DMS53 (cell line): ENCODE data around the gene FLOT1.
"Not testable (repeated sequence)": the region's sequence is repeated elsewhere in the genome, so short reads cannot be mapped to it uniquely, and the experiment has no call there.

ENCODE experiments used
- DNase-seq: peaks from one replicate; lab custom pipeline; 2025; lab: John Stamatoyannopoulos, UW

Gene FLOT1

GRCh38 chr6:30747300-30747687 lies 4.8 kb upstream of the FLOT1 start:
- DNase-seq, result no peak

GRCh38 chr6:30744054-30744805 lies 1.7 kb upstream of the FLOT1 start, which contains the start of gene IER3:
Gene IER3, minus strand, starts transcription at chr6:30744547. Its CDS starts 29 bp downstream, at chr6:30744518.
- DNase-seq, result peak; percentile 92

DNA sequence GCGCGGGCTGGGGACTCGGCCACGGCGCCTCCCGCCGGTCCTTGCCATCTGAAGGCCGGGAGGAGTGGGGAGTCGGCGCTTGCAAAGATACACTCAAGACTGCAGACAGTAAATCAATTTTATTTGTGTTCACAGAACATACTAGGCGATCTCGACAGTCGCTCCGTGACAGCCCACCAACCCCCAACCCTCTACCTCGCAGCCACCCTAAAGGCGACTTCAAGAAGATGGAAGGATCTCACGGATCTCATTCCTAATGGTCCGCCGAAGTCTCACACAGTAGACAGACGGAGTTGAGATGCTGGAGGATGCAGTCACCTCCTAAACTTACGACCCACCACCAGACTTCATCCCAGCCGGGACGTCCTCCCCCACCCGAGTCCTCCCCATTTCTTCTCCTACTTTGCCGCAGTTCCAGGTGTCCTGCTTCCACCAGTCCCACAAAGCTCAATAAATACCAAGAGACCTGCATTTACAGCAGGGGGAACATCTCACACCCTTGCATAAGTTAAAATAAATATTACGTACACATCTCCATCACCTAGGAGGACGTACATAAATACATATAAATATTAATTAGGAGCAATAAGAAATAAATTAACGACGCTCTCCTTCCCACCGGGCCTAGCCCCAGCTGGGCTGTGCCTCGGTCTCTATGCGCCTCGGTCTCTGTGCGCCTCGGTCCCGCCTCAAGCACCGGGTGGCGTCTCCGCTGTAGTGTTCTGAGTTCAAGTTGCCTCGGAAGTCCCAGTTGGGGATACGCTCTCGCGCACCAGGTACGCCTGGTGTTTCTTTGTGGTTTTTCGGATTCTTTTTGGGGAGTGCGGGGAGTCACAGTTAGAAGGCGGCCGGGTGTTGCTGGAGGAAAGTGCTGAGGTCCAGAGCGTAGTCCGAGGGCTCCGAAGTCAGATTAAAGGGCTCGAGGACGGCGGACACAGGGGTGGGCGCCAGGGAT lies 889 bp upstream of the FLOT1 start:
- DNase-seq, result peak; percentile 70

GRCh38 chr6:30741789-30742315 lies 635 bp downstream of the FLOT1 start:
- DNase-seq, result no peak

DNA sequence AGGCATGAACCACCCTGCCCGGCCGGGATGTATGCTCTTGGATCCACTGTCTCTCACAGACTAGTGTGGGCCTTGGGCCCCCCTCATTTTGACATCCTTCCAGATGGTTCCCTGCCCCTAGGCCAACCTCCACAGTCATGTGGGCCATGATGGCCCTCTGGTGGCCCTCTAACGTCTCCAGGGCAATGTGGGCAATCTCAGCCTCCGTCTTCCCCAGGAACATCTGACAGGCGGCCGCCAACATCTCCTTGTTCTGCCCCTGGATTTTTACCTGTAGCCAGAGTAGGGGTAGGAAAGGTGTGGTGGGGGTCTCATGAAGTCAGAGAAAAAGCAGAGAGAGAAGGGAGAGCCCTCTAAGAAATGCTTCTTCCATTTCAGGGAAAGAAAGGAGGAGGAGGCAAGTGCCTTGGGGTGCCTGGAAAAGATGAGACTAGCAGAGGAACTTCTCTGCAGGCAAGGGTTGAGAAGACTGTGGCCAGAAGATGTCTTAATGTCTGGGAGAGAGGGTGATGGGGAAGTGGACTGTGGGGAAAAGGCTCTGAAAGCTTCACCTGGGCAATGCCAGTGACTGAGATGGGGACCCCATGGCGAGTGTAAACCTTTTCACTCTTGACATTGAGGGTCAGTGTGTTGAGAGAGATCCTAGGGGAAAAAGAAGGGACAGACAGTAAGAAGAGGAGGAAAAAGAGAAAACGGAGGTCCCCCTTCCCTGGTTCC lies 1.3 kb downstream of the FLOT1 start:
- DNase-seq, result no peak

GRCh38 chr6:30740540-30740870 lies 2.0 kb downstream of the FLOT1 start:
- DNase-seq, result no peak

DNA sequence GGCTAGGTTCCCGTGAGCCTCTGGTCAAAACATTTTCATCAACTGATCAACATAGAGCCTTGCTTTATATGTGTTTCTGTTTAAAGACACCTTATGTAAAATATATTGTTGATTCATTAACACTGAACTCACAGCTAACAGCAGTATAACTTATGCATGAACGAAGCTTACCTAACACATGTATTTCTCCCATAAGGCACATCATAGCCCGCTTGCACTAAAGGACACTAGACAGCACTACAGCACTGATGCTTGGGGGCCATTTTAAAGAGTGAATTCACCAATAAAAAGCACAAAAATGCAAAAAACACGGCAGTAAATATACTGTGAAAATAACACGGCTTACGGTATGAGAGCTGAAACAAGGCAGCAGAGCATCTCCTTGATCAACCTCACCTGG lies 4.0 kb downstream of the FLOT1 start:
- no peak for DNase-seq

DNA sequence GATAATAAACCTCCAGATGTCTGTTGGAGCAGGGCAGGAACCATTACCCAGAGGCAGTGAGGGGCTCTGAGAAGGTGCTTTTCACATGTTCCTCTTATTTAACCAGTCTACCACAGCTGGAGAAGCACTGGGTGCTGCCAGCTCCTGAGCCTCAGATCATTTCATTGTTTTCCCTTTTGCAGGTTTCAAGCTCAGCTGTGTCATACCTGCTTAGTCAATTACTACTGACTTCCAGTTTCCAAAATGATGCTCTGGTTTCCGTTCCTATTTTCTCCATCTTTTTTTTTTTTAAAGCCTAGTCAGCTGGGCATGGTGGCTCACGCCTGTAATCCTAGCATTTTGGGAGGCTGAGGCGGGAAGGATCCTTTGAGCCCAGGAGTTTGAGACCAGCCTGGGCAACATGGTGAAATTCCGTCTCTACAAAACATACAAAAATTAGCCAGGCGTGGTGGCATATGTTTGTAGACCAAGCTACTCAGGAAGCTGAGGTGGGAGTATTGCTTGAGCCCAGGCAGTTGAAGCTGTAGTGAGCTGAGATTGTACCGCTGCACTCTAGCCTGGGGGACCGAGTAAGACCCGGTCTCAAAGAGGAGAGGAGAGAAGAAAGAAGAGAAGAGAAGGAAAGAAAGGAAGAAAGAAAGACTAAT lies 6.7 kb downstream of the FLOT1 start:
- no peak for DNase-seq

DNA sequence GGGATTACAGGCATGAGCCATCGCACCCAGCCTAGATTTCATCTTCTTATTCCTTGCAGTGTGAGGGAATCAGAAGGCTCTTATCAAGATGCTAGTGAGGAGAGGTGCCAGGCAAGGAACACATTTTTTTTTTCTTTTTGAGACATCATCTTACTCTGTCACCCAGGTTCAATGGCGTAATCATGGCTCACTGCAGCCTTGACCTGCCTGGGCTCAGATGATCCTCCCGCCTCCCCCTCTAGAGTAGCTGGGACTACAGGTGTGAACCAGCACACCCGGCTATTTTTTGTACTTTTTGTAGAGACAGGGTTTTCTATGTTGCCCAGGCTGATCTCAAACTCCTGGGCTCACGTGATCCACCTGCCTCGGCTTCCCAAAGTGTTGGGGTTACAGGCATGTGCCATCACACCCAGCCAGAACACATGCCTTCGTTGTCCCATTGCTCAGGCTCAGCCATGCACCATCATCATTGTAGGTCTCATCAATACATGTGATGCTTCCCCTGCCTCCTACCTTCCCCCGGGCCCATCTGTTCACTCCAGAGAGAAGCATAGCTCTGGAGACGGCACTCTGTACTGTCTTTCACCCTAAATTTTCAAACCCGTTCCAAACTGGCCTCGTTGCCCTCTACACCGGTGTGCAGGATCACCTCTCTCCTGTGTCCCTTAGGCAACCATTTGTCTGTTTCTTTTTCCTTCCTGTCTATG lies 10.1 kb downstream of the FLOT1 start:
- no peak for DNase-seq

- DNase-seq, result peak; percentile 97
These were observed 11.7 kb downstream of the FLOT1 start for GRCh38 chr6:30730601-30731435.

GRCh38 chr6:30727920-30728553 lies 14.4 kb downstream of the FLOT1 start:
- peak; percentile 31 for DNase-seq

DNA sequence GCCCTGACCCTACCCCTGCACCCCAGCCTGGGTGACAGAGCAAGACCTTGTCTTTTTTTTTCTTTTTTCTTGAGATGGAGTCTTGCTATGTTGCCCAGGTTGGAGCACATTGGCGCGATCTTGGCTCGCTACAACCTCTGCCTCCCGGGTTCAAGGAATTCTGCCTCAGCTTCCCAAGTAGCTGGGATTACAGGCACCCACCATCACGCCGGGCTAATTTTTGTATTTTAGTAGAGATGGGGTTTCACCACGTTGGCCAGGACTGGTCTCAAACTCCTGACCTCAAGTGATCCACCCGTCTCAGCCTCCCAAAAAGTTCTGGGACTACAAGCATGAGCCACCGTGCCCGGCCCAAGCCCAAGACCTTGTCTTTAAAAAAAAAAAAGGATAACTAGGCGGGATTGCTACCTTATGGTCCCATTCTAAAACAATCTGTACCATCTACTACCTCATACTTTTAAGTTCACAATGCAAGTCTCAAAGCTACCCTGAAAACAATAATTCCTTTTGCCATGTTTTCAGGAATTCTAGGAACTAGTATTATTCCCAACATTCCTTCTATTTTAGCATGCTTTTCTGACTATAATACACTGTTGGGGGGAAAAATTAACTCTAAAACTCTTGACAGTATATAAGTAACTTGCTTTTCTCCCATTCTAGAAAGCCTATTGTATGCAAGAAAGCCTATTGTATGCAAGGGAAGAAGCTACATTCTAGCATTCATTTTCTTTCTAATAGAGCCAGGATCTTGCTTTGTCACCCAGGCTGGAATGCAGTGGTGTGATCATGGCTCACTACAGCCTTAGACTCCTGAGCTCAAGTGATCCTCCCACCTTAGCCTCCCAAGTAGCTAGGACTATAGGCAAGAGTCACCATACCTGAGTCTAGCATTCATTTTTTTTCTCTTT lies 15.7 kb downstream of the FLOT1 start:
- no peak for DNase-seq

- peak; percentile 61 for DNase-seq
These were observed 16.6 kb downstream of the FLOT1 start for GRCh38 chr6:30725713-30726505.

DNA sequence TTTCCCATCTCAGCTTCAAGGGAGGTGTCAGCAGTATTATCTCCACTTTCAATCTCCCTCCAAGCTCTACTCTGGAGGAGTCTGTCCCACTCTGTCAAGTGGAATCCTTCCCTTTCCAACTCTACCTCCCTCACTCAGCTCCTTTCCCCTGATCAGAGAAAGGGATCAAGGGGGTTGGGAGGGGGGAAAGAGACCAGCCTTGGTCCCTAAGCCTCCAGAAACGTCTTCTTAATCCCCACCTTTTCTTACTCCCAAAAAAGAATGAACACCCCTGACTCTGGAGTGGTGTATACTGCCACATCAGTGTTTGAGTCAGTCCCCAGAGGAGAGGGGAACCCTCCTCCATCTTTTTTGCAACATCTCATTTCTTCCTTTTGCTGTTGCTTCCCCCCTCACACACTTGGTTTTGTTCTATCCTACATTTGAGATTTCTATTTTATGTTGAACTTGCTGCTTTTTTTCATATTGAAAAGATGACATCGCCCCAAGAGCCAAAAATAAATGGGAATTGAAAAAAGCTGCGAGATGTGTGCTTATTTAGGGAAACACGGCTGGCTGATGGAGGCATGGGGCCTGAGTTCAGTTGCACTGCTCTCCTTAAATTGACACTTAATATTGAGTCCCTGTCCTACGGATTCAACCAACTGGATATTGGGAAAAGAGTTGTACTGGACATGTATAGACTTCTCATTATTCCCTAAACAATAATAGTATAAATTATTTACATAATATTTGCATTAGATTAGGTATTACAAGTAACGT lies 17.4 kb downstream of the FLOT1 start:
- DNase-seq, result peak; percentile 47

DNA sequence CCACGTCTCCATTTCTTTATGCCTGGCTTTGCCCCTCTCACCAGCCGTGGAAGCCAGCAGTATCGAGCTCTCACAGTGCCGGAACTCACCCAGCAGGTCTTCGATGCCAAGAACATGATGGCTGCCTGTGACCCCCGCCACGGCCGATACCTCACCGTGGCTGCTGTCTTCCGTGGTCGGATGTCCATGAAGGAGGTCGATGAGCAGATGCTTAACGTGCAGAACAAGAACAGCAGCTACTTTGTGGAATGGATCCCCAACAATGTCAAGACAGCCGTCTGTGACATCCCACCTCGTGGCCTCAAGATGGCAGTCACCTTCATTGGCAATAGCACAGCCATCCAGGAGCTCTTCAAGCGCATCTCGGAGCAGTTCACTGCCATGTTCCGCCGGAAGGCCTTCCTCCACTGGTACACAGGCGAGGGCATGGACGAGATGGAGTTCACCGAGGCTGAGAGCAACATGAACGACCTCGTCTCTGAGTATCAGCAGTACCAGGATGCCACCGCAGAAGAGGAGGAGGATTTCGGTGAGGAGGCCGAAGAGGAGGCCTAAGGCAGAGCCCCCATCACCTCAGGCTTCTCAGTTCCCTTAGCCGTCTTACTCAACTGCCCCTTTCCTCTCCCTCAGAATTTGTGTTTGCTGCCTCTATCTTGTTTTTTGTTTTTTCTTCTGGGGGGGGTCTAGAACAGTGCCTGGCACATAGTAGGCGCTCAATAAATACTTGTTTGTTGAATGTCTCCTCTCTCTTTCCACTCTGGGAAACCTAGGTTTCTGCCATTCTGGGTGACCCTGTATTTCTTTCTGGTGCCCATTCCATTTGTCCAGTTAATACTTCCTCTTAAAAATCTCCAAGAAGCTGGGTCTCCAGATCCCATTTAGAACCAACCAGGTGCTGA lies 18.4 kb downstream of the FLOT1 start:
- not testable (repeated sequence) for DNase-seq
